Endothelial cell of umbilical vein (primary cell): ENCODE results near the gene DSCAML1. TPM values are rescaled to one million over a fixed set of nuclear protein-coding genes. Genes with fewer than 3 reads are reported as not detected.

Experiments
- BruUV-seq: library from RNA; stranded (reverse); fragments of 400-500 nt; replicated peaks from 2 replicates; lab custom pipeline; 2021; lab: Mats Ljungman, UMichigan
- CTCF ChIA-PET: fragments of 300-600, 350-600 bp; sonication (Branson Sonifier 250); formaldehyde crosslinking; loops from one replicate; lab custom pipeline; 2021; ENCODE audit warnings: antibody characterized with exemption, inconsistent platforms; lab: Charles Lee
- POLR2A ChIA-PET: fragments of 300-600, 350-600 bp; sonication (Branson Sonifier 250); formaldehyde crosslinking; loops from one replicate; lab custom pipeline; 2021; ENCODE audit warnings: antibody characterized with exemption, inconsistent platforms; lab: Charles Lee
- DNase-seq: peaks from one replicate; pipeline ENCODE4 v3.0.0-alpha.2; 2011; ENCODE audit warnings: low read depth, low spot score
- FAIRE-seq: peaks from 2 replicates; lab custom pipeline; 2011; peaks lifted over from hg19 to GRCh38; lab: Jason Lieb, UNC
- H2AFZ ChIP-seq: 2 replicates; pipeline ENCODE4 v1.6.0; 2012; ENCODE audit warnings: low read depth, low read length, control low read depth, inconsistent platforms
- H3K27ac ChIP-seq: 2 replicates; pipeline ENCODE4 v1.5.1; 2011; ENCODE audit warnings: low read depth, mild to moderate bottlenecking, control low read depth, low read length, moderate library complexity; ENCODE audit not compliant: insufficient read depth
- H3K27me3 ChIP-seq, 2 experiments: 2 replicates each; pipeline versions ENCODE4 v1.6.0 to v1.6.1; 2011; ENCODE audit warnings: low read length in 2 of 2, mixed read lengths in 1 of 2; ENCODE audit not compliant: control insufficient read depth in 2 of 2, insufficient read depth in 2 of 2
- H3K36me3 ChIP-seq, 2 experiments: 2 replicates in 1 of 2; 3 replicates in 1 of 2; pipeline ENCODE4 v1.5.1; 2011; ENCODE audit warnings: low read length in 2 of 2, mild to moderate bottlenecking in 1 of 2, moderate library complexity in 1 of 2; ENCODE audit not compliant: control insufficient read depth in 2 of 2, insufficient read depth in 2 of 2; ENCODE audit errors: extremely low read depth in 1 of 2
- H3K4me1 ChIP-seq: 3 replicates; pipeline ENCODE4 v1.5.1; 2011; ENCODE audit warnings: mild to moderate bottlenecking, low read length; ENCODE audit not compliant: control insufficient read depth, insufficient read depth; ENCODE audit errors: extremely low read depth
- H3K4me2 ChIP-seq: 2 replicates; pipeline ENCODE4 v1.6.1; 2011; ENCODE audit warnings: low read length, control low read depth, mixed read lengths; ENCODE audit not compliant: insufficient read depth
- H3K4me3 ChIP-seq, 3 experiments: fragments of 200-600 bp in 1 of 3; sonication (generic), shearing (Covaris generic) in 1 of 3; replicated peaks in 1 of 3; 2 replicates each; pipeline ENCODE4 v1.5.1; 2011 to 2016; ENCODE audit warnings: control low read depth in 3 of 3, low read length in 3 of 3, mild to moderate bottlenecking in 2 of 3, inconsistent platforms in 1 of 3, low read depth in 1 of 3, moderate library complexity in 1 of 3; ENCODE audit not compliant: insufficient read depth in 1 of 3
- H3K79me2 ChIP-seq: 2 replicates; pipeline ENCODE4 v1.6.0; 2012; ENCODE audit warnings: low read length, inconsistent platforms; ENCODE audit not compliant: control insufficient read depth, insufficient read depth
- H3K9ac ChIP-seq: replicated peaks from 2 replicates; pipeline ENCODE3; 2011; ENCODE audit warnings: low read length, control low read depth; ENCODE audit not compliant: insufficient read depth; ENCODE audit errors: extremely low read depth
- H3K9me1 ChIP-seq: replicated peaks from 3 replicates; pipeline ENCODE4 v1.6.0; 2011; ENCODE audit warnings: mild to moderate bottlenecking, low read length; ENCODE audit not compliant: control insufficient read depth, insufficient read depth; ENCODE audit errors: extremely low read depth
- H3K9me3 ChIP-seq: replicated peaks from 2 replicates; pipeline ENCODE4 v1.5.1; 2012; ENCODE audit warnings: low read length, inconsistent platforms; ENCODE audit not compliant: control insufficient read depth, insufficient read depth
- H4K20me1 ChIP-seq: replicated peaks from 2 replicates; pipeline ENCODE3; 2011; ENCODE audit warnings: mild to moderate bottlenecking, low read length; ENCODE audit not compliant: control insufficient read depth, insufficient read depth; ENCODE audit errors: extremely low read depth
- CTCF ChIP-seq, 2 donors: IDR thresholded peaks; 1 replicate in 1 of 2; 2 replicates in 1 of 2; pipeline ENCODE4 v1.5.1; 2011; ENCODE audit warnings: low read length in 2 of 2, mild to moderate bottlenecking in 2 of 2, moderate library complexity in 2 of 2, control low read depth in 1 of 2, inconsistent platforms in 1 of 2, low read depth in 1 of 2; ENCODE audit not compliant: insufficient read depth in 1 of 2; ENCODE audit errors: extremely low read depth in 1 of 2
- EZH2 ChIP-seq: IDR thresholded peaks from 2 replicates; pipeline ENCODE4 v1.6.1; 2012; ENCODE audit warnings: borderline replicate concordance, low read depth, mild to moderate bottlenecking, moderate library complexity, low read length, inconsistent platforms; ENCODE audit not compliant: severe bottlenecking
- FOS ChIP-seq: IDR thresholded peaks from 2 replicates; pipeline ENCODE4 v1.6.1; 2011; ENCODE audit warnings: mild to moderate bottlenecking, low read length, moderate library complexity, borderline replicate concordance; ENCODE audit not compliant: insufficient read depth
- GATA2 ChIP-seq: IDR thresholded peaks from 2 replicates; pipeline ENCODE4 v1.7.0; 2011; ENCODE audit warnings: low read depth, mild to moderate bottlenecking, moderate library complexity, mixed read lengths, low read length; ENCODE audit not compliant: insufficient read length, insufficient read depth
- MAX ChIP-seq: IDR thresholded peaks from 2 replicates; pipeline ENCODE4 v1.6.1; 2011; ENCODE audit not compliant: insufficient read depth, insufficient read length
- POLR2A ChIP-seq: IDR thresholded peaks from 2 replicates; pipeline ENCODE4 v1.6.1; 2012; ENCODE audit warnings: low read depth, mild to moderate bottlenecking, control low read depth, low read length
- POLR2AphosphoS5 ChIP-seq: IDR thresholded peaks from 2 replicates; pipeline ENCODE4 v1.6.1; 2012; ENCODE audit warnings: low read depth, mild to moderate bottlenecking, control low read depth, low read length, moderate library complexity; ENCODE audit not compliant: insufficient read depth
- dilution Hi-C: fragments of 300-500 bp; cut with MboI; formaldehyde crosslinking; loops from one replicate; pipeline ENCODE4 v1.15.0; 2019; ENCODE audit warnings: low sequenced_read_pairs; ENCODE audit not compliant: extremely low pct_ligation_motif_present
- intact Hi-C: fragments of 100-400 bp; cut with micrococcal nuclease; formaldehyde crosslinking; loops from one replicate; pipeline ENCODE4 v1.10.0; 2022
- polyA plus RNA-seq, 4 experiments: library from polyadenylated mRNA; depleted of rRNA in 3 of 4; stranded (reverse) in 3 of 4; unstranded in 1 of 4; fragments of >200 nt; gene quantifications; 2 replicates each; pipeline versions ENCODE4 v1.2.1 to v1.2.3, GENCODE V29; 2011 to 2012; ENCODE audit warnings: missing spikeins in 1 of 4
- total RNA-seq: library from RNA; stranded (reverse); gene quantifications from 2 replicates; pipeline ENCODE4 v1.2.3, GENCODE V29; 2021

The DSCAML1 gene
- total and polyA plus RNA-seq, 2 donors (not counting 3 experiments of a cell fraction or from before 2014, with no cell fraction given) = not detected

GRCh38 chr11:117816151-117816741 lies 19.2 kb upstream of the DSCAML1 start:
- no peaks in the 10 kb centered on the region for H3K9me3 ChIP-seq
- H3K9me1 ChIP-seq = no peaks in the 10 kb centered on the region
- no peak overlapping the region for H2AFZ ChIP-seq
- no peak overlapping the region for H3K27ac ChIP-seq
- intact Hi-C loops = loop anchor here (10.0 kb wide), 1 partner anchor 581 kb away; the partner anchor contains the start of genes PCSK7 and RNF214
- DNase-seq (no peak), FAIRE-seq (no peak)
- POLR2A ChIA-PET = no interaction called here
- no peaks in the 10 kb centered on the region for H3K36me3 ChIP-seq
- BruUV-seq = no TSS peak
- H3K9ac ChIP-seq = no peak overlapping the region
- peaks cover 15% of the 10 kb centered on the region for H3K4me1 ChIP-seq
- peaks cover 0 to 1% of the 10 kb centered on the region in 2 experiments for H3K27me3 ChIP-seq
- CTCF ChIA-PET = interaction anchor here (1.2 to 12.2 kb wide), 10 partner anchors 8 to 391 kb away, joined by 4 to 520 read pairs (median 15); no protein-coding TSS in a partner anchor
- dilution Hi-C loops = no loop called here
- no peaks in the 10 kb centered on the region for H4K20me1 ChIP-seq
- H3K4me3 ChIP-seq = no peak overlapping the region
- no peak overlapping the region for H3K4me2 ChIP-seq
- no peaks in the 10 kb centered on the region for H3K79me2 ChIP-seq
- TF ChIP-seq FOS (no peak), MAX (no peak), GATA2 (no peak)

- Histone ChIP-seq H3K36me3 (no peaks in the 10 kb centered on the region), H4K20me1 (no peaks in the 10 kb centered on the region), H3K27ac (no peak overlapping the region), H3K4me3 (no peak overlapping the region), H3K4me1 (peaks cover 15% of the 10 kb centered on the region), H3K27me3 (peaks cover 0 to 1% of the 10 kb centered on the region in 2 experiments), H3K79me2 (no peaks in the 10 kb centered on the region), H2AFZ (no peak overlapping the region), H3K9ac (no peak overlapping the region), H3K9me1 (no peaks in the 10 kb centered on the region), H3K4me2 (no peak overlapping the region), H3K9me3 (no peaks in the 10 kb centered on the region)
- FAIRE-seq (no peak), DNase-seq (no peak)
- ChIA-PET CTCF (interaction anchor here (1.0 to 12.2 kb wide), 6 partner anchors 7 to 389 kb away, joined by 3 to 520 read pairs (median 81); no protein-coding TSS in a partner anchor), POLR2A (no interaction called here)
- BruUV-seq = no TSS peak
- dilution Hi-C loops = no loop called here
- TF ChIP-seq EZH2 = no peak
- no peak for TF ChIP-seq POLR2AphosphoS5
- TF ChIP-seq MAX = no peak
- TF ChIP-seq POLR2A = no peak
- TF ChIP-seq FOS = no peak
- TF ChIP-seq GATA2 = no peak
- no peak for TF ChIP-seq CTCF (IDR thresholded peaks at IDR 0.05; ENCODE audit: extremely low read depth in 1 of 2, insufficient read depth in 1 of 2, low read depth in 1 of 2, low read length in 2 of 2)
- intact Hi-C loops = loop anchor here (10.0 kb wide), 1 partner anchor 581 kb away; the partner anchor contains the start of genes PCSK7 and RNF214
Measured at GRCh38 chr11:117815262-117815803, 18.3 kb upstream of the DSCAML1 start.
